IMR-90 (cell line): Measurements from ENCODE around the gene DMRTC2. TPM values are rescaled to one million over a fixed set of nuclear protein-coding genes. Genes with fewer than 3 reads are reported as not detected.

Experiments used
- ATAC-seq: fragments of 200-7000 bp; cut with Tn5 transposase; 2 replicates; pipeline ENCODE4 v1.9.1; 2020; ENCODE audit warnings: low read depth, mild to moderate bottlenecking, moderate library complexity
- BruUV-seq: library from RNA; stranded (reverse); fragments of 400-500 nt; replicated peaks from 2 replicates; lab custom pipeline; 2021; lab: Mats Ljungman, UMichigan
- CTCF ChIA-PET: fragments of 300-600 bp; formaldehyde crosslinking; extraction: SDS; loops from one replicate; lab custom pipeline; 2021; ENCODE audit warnings: antibody characterized with exemption; lab: Yijun Ruan, JAX
- POLR2A ChIA-PET: fragments of 300-600 bp; sonication (Branson Sonifier 250); formaldehyde crosslinking; loops from one replicate; lab custom pipeline; 2022; ENCODE audit warnings: antibody characterized with exemption; ENCODE audit not compliant: unreplicated experiment; lab: Charles Lee
- DNase-seq: peaks from one replicate; pipeline ENCODE4 v3.0.0; 2013
- H2AFZ ChIP-seq: replicated peaks from 2 replicates; pipeline ENCODE3; 2013; ENCODE audit warnings: low read length, mild to moderate bottlenecking; ENCODE audit not compliant: poor library complexity
- H2AK5ac ChIP-seq: 2 replicates; pipeline ENCODE4 v1.6.1; 2013; ENCODE audit warnings: low read depth, low read length, inconsistent platforms
- H2AK9ac ChIP-seq: replicated peaks from 2 replicates; pipeline ENCODE3; 2013; ENCODE audit warnings: mild to moderate bottlenecking, low read depth, low read length, moderate library complexity; ENCODE audit not compliant: poor library complexity
- H2BK120ac ChIP-seq: 2 replicates; pipeline ENCODE4 v1.6.1; 2013; ENCODE audit warnings: low read depth, low read length, inconsistent platforms
- H2BK15ac ChIP-seq: 3 replicates; pipeline ENCODE4 v1.6.1; 2013; ENCODE audit warnings: low read depth, low read length, inconsistent platforms
- H2BK20ac ChIP-seq: 2 replicates; pipeline ENCODE4 v1.6.1; 2013; ENCODE audit warnings: low read depth, mild to moderate bottlenecking, inconsistent platforms, low read length, moderate library complexity
- H2BK5ac ChIP-seq: 2 replicates; pipeline ENCODE4 v1.6.1; 2013; ENCODE audit warnings: mild to moderate bottlenecking, low read depth, low read length, inconsistent platforms; ENCODE audit not compliant: poor library complexity, severe bottlenecking
- H3K14ac ChIP-seq: replicated peaks from 2 replicates; pipeline ENCODE4 v1.6.1; 2013; ENCODE audit warnings: low read depth, low read length, inconsistent platforms
- H3K18ac ChIP-seq: 2 replicates; pipeline ENCODE4 v1.6.1; 2013; ENCODE audit warnings: low read depth, low read length, control low read depth
- H3K23ac ChIP-seq: 2 replicates; pipeline ENCODE4 v1.6.1; 2013; ENCODE audit warnings: low read depth, low read length, inconsistent platforms
- H3K27ac ChIP-seq: 2 replicates; pipeline ENCODE4 v1.5.1; 2013; ENCODE audit warnings: mild to moderate bottlenecking, control low read depth, low read length; ENCODE audit not compliant: insufficient read depth
- H3K27me3 ChIP-seq: 2 replicates; pipeline ENCODE4 v1.6.1; 2013; ENCODE audit warnings: low read length; ENCODE audit not compliant: control insufficient read depth, insufficient read depth
- H3K36me3 ChIP-seq: 2 replicates; pipeline ENCODE4 v1.6.1; 2013; ENCODE audit warnings: low read length, mixed read lengths; ENCODE audit not compliant: control insufficient read depth, insufficient read depth
- H3K4ac ChIP-seq: 2 replicates; pipeline ENCODE4 v1.6.1; 2013; ENCODE audit warnings: low read depth, low read length, inconsistent platforms
- H3K4me1 ChIP-seq: 2 replicates; pipeline ENCODE4 v1.6.1; 2013; ENCODE audit warnings: low read length, mixed read lengths; ENCODE audit not compliant: control insufficient read depth, insufficient read depth
- H3K4me2 ChIP-seq: 2 replicates; pipeline ENCODE4 v1.6.1; 2013; ENCODE audit warnings: low read depth, mild to moderate bottlenecking, control low read depth, low read length, moderate library complexity
- H3K4me3 ChIP-seq: 2 replicates; pipeline ENCODE4 v1.5.1; 2013; ENCODE audit warnings: low read depth, mild to moderate bottlenecking, control low read depth, low read length, moderate library complexity; ENCODE audit not compliant: insufficient read depth
- H3K56ac ChIP-seq: 2 replicates; pipeline ENCODE4 v1.6.1; 2013; ENCODE audit warnings: low read length, inconsistent platforms; ENCODE audit not compliant: insufficient read depth; ENCODE audit errors: extremely low read depth
- H3K79me1 ChIP-seq, 2 experiments: 2 replicates each; pipeline ENCODE4 v1.6.1; 2013; ENCODE audit warnings: low read length in 2 of 2, inconsistent platforms in 1 of 2, low read depth in 1 of 2
- H3K9ac ChIP-seq: 2 replicates; pipeline ENCODE4 v1.6.1; 2013; ENCODE audit warnings: low read depth, low read length, control low read depth
- H3K9me1 ChIP-seq: 2 replicates; pipeline ENCODE4 v1.6.1; 2013; ENCODE audit warnings: low read length, inconsistent platforms; ENCODE audit not compliant: insufficient read depth
- H3K9me3 ChIP-seq: 2 replicates; pipeline ENCODE4 v1.6.1; 2013; ENCODE audit warnings: low read length; ENCODE audit not compliant: control insufficient read depth, insufficient read depth
- H4K20me1 ChIP-seq: 2 replicates; pipeline ENCODE4 v1.6.1; 2013; ENCODE audit warnings: low read length, inconsistent platforms; ENCODE audit not compliant: insufficient read depth
- H4K5ac ChIP-seq: 2 replicates; pipeline ENCODE4 v1.6.1; 2013; ENCODE audit warnings: mild to moderate bottlenecking, low read depth, low read length, control low read depth
- H4K8ac ChIP-seq, 2 experiments: 2 replicates each; pipeline ENCODE4 v1.6.1; 2013; ENCODE audit warnings: low read depth in 2 of 2, low read length in 2 of 2, control low read depth in 1 of 2, inconsistent platforms in 1 of 2
- H4K91ac ChIP-seq: 2 replicates; pipeline ENCODE4 v1.6.1; 2013; ENCODE audit warnings: low read depth, low read length, inconsistent platforms; ENCODE audit not compliant: insufficient read depth
- CEBPB ChIP-seq: IDR thresholded peaks from 2 replicates; pipeline ENCODE4 v1.6.1; 2012; ENCODE audit warnings: low read depth, low read length, improper control_type of control experiment
- NFE2L2 ChIP-seq: fragments of 150-350 bp; IDR thresholded peaks from 2 replicates; pipeline ENCODE4 v1.6.1; 2016; ENCODE audit warnings: low read depth, mild to moderate bottlenecking, low read length
- RAD21 ChIP-seq: IDR thresholded peaks from 2 replicates; pipeline ENCODE4 v1.6.1; 2012; ENCODE audit warnings: low read length, improper control_type of control experiment
- RFX5 ChIP-seq: IDR thresholded peaks from 2 replicates; pipeline ENCODE4 v1.8.0; 2012; ENCODE audit warnings: low read depth, mild to moderate bottlenecking, low read length, moderate library complexity
- SMC3 ChIP-seq: fragments of 150-350 bp; IDR thresholded peaks from 2 replicates; pipeline ENCODE4 v1.6.1; 2016; ENCODE audit warnings: low read depth, mild to moderate bottlenecking, antibody characterized with exemption, low read length, moderate library complexity
- WGBS, 2 experiments: methylation state at CpG; one replicate each; pipeline versions ENCODE4 v1.1.5 to v1.1.7; 2013; ENCODE audit warnings: missing lambda C conversion rate in 2 of 2; ENCODE audit not compliant: insufficient read length in 1 of 2; ENCODE audit errors: extremely low coverage in 2 of 2; 5-methylcytosine and 5-hydroxymethylcytosine counted together
- dilution Hi-C: fragments of 300-500 bp; cut with HindIII; formaldehyde crosslinking; loops from one replicate; pipeline ENCODE4 v1.14.3; 2018; ENCODE audit warnings: low sequenced_read_pairs; ENCODE audit not compliant: unreplicated experiment
- in situ Hi-C: fragments of 300-500 bp; cut with MboI; formaldehyde crosslinking; loops from 3 replicates; pipeline ENCODE4 v1.14.3; 2019; ENCODE audit warnings: low sequenced_read_pairs, inconsistent platforms, mixed read lengths
- intact Hi-C: fragments of 100-400 bp; cut with micrococcal nuclease; formaldehyde crosslinking; loops from 2 replicates; pipeline ENCODE4 v1.10.0; 2022
- polyA plus RNA-seq, 3 experiments: library from polyadenylated mRNA; depleted of rRNA; stranded (reverse); fragments of >200 nt; gene quantifications; 2 replicates each; pipeline ENCODE4 v1.2.3, GENCODE V29; 2012; ENCODE audit warnings: low replicate concordance in 1 of 3
- total RNA-seq: library from RNA; depleted of rRNA; stranded (reverse); fragments of >200 nt; gene quantifications from 2 replicates; pipeline ENCODE4 v1.2.3, GENCODE V29; 2012
- TF ChIP-seq, protein P1 (sequence below): fragments of 150-350 bp; IDR thresholded peaks from 2 replicates; pipeline ENCODE4 v1.6.1; 2017; ENCODE audit warnings: mild to moderate bottlenecking, antibody characterized with exemption, low read length, low read depth

DMRTC2 gene
- total and polyA plus RNA-seq, 2 of the 4 experiments (the other 2 are of a cell fraction): not detected

DNA sequence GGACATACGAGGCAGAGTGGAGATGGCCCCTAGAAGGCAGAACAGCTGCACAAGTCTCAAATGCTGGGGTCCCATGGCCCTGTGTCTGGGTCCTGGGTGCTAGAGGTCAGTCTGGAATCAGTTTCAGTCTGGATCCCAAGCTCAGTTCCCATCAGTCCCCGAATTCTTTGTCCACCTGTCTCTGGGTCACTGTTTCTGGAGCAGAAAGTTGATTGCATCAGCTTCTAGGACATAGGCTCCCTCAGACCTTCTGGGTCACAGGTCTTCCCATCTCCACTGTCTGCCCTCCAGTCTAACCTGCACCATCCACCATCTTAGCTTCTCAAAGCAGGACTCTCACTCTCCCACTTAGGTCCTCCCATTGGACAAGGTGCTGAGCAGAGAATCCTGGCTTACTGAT is 5.6 kb upstream of the DMRTC2 start (continued):
- TF ChIP-seq, protein P1, sequence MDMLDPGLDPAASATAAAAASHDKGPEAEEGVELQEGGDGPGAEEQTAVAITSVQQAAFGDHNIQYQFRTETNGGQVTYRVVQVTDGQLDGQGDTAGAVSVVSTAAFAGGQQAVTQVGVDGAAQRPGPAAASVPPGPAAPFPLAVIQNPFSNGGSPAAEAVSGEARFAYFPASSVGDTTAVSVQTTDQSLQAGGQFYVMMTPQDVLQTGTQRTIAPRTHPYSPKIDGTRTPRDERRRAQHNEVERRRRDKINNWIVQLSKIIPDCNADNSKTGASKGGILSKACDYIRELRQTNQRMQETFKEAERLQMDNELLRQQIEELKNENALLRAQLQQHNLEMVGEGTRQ: no peak
- TF ChIP-seq RAD21 (no peak), CEBPB (no peak), NFE2L2 (no peak), RFX5 (no peak)

DNA sequence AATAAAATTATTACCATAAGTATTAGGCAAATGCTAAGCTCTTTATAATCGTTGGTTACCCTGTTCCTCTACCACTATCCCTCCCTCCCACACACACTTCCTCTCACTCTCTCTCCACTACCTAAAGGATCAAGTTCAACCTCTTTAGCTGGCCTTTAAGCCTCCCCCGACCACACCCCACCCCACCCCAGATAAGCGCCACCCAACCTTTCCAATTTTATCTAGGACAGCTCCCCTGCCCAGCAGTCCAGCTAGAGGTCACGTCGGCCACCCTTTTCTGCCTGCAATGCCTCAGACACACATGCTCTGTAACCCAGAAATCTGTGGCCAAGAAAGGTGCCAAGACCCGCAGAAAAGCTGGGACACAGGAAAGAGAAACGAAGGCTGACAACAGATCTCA is 1.5 kb upstream of the DMRTC2 start:
- POLR2A ChIA-PET: no interaction called here
- 60% methylated on average over 1 of the region's 7 CpGs; no CpG with 5 or more reads in 1 of the 2 experiments for WGBS, 2 experiments
- Histone ChIP-seq H4K8ac (no peak overlapping the region), H2BK5ac (no peak overlapping the region), H2BK15ac (no peak overlapping the region), H3K56ac (no peak overlapping the region), H3K9me3 (no peaks in the 10 kb centered on the region), H3K9me1 (no peaks in the 10 kb centered on the region), H4K5ac (no peak overlapping the region), H3K36me3 (no peaks in the 10 kb centered on the region), H3K4me3 (no peak overlapping the region), H2AFZ (no peak overlapping the region), H2AK9ac (no peak overlapping the region), H2BK120ac (no peak overlapping the region), H4K91ac (no peak overlapping the region), H3K4ac (no peak overlapping the region), H4K20me1 (no peaks in the 10 kb centered on the region), H3K4me2 (no peak overlapping the region), H3K14ac (no peak overlapping the region), H2AK5ac (no peak overlapping the region), H3K27ac (no peak overlapping the region), H3K9ac (no peak overlapping the region), H2BK20ac (no peak overlapping the region), H3K79me1 (no peaks in the 10 kb centered on the region), H3K27me3 (peaks cover 7% of the 10 kb centered on the region), H3K4me1 (no peaks in the 10 kb centered on the region), H3K18ac (no peak overlapping the region), H3K23ac (no peak overlapping the region)
- dilution Hi-C loops (no loop called here), in situ Hi-C loops (no loop called here), intact Hi-C loops (no loop called here)
- no peak for DNase-seq
- CTCF ChIA-PET: no interaction called here
- no peak for TF ChIP-seq SMC3
- no peak for ATAC-seq
- no TSS peak for BruUV-seq
